SW480 (cell line): ENCODE results near the gene S100A5.
"Not testable (repeated sequence)": the region's sequence is repeated elsewhere in the genome, so short reads cannot be mapped to it uniquely, and the experiment has no call there.

Experiments used
- DNase-seq: peaks from one replicate; pipeline ENCODE4 v3.0.0-alpha.2; 2016; ENCODE audit warnings: low spot score

Gene S100A5

DNA sequence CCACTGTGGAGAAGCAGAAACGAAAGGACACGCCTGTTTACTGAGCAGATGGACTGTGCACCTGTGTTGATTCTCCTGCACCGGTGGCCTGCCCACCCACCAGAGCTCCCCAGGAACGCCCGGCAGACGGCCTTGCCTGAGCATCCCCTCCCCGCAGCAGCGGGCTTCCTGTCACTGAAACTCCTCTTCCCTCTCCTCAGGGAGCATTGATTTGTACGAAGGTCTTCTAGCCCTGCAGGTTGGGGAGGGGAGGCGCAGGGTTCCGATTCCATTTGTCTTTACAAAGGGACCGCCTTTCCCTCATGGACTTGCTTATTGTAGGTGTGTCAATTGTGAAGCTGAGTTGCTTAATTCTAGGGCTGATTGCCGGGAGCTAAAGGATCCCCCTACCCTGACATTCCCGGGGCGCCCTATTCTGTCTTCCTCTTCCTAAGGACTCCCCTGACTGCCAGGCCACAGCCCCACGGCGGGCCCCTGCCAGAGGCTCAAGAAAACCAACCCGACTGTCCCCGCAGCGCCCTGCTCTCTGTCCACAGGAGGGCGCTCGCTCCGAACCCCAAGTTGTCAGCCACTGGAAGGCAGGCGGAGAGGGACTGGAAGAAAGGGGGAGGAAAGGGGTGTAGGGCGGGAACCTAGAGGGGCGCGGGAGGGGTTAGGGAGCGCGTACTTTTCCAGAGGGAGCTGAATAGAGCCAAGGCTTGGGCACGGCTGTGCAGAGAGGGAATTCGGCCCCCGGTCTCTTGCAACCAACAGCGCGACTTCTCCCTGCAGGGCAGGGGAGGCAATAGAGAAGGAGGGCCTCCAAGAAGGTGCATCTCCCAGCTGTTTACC, 7.8 kb downstream of the S100A5 start:
- DNase-seq = peak; percentile 87

DNA sequence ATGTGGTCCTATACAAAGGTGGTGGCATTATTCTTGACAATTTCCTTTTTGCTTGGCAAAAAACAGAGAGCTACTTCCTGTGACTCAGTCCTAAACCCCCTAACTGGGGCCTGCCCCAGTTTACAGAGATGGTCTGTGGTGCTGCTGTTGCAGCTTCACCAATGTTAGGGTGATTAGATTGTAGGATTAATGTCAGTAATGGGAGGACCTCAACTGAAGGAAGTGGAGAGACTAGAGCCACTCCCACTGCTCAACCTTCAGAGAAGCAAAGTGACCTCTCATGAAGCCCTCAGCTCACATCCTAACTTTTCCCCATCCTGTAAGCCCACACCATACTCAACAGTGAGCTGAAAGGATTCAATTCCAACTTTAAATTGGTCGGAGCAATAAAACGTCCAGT, 8.6 kb downstream of the S100A5 start:
- no peak for DNase-seq

DNA sequence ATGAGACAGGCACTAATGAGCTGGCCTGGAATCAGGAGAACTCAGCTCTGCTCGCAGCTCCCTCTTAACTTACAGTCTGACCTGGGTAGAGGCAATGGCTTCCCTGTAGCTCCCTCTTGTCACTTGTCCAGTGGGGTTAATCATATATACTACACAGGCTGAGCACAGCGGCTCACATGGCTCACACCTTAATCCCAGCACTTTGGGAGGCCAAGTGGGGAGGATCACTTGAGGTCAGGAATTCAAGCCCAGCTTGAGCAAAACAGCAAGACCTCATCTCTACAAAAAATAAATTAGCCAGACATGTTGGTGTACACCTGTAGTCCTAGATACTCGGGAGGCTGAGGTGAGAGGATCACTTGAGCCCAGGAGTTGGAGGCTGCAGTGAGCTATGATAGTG, 9.1 kb downstream of the S100A5 start:
- no peak for DNase-seq

DNA sequence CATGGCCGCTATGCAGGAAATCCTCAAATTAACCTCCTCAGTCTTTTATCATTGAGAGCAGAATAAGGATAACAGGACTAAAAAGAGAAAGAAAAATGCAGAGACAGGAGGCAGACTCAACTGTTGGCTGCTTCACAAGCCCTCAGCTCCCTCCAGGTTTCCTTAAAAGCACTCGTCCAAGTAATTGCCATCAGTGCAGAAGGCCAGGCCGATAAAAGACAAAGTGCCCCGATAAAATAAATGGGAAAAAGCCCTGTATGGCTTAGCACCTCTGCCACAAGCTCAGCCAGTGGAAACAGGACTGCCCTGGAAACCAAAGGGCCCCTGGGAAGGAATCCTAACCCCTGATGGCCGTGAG, 13.1 kb downstream of the S100A5 start:
- no peak for DNase-seq

DNA sequence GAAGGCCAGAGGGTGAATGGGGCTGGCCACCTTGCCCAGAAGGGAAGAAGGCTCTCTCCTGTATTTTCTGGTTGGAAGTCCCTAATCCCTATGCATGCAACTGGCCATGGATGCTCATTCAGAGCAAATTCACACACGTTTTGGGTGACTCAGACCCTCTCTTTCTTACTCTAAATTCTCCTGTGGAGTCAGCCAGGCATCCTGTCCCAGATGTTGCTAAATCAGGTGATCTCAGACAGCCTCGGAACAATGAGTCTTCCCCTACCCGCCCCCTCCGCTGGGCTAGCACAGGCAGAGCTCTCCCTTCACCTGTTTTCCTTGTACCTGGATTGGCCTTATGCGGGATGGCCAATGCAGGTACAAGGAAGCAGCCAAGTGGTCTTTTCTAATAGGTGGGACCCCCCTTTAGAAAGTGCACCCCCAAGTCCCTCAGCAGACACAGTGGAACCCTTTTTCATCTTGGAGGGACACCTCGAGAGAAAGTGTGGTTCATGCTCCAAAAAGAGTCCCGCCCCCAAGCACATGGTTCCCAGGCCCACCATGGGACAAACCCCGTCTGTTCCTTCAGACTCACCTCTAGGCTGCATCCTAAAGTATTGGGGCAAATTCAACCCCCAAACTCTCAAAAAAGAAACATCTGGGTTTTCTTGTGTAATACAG, 13.6 kb downstream of the S100A5 start:
- DNase-seq = no peak

DNA sequence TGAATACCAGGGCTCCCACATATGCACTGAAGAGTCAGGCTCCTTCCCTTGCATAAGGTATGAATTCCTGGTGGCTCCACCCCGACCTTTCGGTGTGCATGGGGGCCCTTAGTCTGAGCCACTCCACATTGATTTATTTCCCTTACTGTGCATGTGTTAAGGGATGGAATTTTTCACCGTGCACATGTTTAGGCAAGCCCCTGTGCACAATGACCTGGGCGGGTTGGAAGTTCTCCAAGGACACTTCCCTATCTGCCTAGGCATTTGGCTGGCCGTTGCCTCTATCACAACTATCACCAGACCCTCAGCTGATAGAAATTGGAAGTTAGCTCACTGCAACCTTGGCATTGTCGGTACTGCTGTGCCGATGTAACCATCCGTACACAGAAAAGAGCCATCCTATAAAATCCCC, 14.6 kb downstream of the S100A5 start:
- no peak for DNase-seq

DNA sequence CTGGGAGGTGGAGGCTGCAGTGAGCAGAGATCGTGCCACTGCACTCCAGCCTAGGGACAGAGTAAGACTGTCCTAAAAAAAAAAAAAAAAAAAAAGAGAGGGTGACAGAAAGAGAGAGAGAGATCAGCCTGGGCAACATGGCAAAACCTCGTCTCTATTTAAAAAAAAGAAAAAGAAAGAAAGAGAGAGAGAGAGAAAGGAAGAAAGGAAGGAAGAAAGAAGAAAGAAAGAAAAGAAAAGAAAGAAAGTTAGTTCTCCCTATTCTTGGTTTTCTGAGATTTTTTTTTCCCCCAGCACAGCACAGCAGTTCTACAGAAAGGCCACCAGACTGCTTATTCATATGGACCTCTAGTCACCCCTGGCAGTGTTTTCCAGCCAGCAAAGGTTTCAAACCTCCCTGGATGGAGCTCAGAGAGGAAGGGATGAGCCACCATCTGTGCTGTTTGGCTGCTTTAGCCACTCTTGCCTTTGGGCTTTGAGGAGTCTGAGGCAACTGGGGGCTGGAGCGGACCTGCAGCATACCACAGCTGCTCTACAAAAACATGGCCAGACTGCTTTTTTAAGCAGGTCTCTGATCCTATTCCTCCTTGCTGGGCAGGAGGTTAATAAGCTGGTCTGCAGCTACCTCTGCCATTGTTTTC, 15.5 kb downstream of the S100A5 start:
- DNase-seq = no peak

DNA sequence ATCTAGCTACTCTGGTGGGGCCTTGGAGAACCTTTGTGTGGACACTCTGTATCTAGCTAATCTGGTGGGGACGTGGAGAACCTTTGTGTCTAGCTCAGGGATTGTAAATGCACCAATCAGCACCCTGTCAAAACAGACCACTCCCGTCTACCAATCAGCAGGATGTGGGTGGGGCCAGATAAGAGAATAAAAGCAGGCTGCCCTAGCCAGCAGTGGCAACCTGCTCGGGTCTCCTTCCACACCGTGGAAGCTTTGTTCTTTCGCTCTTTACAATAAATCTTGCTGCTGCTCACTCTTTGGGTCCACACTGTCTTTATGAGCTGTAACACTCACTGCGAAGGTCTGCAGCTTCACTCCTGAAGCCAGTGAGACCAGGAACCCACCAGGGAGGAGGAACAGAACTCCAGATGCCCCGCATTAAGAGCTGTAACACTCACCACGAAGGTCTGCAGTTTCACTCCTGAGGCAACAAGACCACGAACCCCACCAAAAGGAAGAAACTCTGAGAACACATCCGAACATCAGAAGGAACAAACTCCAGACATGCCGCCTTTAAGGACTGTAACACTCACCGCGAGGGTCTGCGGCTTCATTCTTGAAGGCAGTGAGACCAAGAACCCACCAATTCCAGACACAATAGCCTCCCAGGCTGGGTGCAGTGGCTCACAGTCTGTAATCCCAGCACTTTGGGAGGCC, 18.2 kb downstream of the S100A5 start:
- not testable (repeated sequence) for DNase-seq

DNA sequence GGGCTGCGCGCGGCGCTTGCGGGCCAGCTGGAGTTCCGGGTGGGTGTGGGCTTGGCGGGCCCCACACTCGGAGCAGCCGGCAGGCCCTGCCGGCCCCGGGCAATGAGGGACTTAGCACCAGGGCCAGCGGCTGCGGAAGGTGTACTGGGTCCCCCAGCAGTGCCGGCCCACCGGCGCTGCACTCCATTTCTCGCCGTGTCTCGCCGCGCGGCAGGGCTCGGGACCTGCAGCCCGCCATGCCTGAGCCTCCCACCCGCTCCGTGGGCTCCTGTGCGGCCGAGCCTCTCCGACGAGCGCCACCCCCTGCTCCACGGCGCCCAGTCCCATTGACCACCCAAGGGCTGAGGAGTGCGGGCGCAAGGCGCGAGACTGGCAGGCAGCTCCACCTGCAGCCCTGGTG, 18.9 kb downstream of the S100A5 start:
- not testable (repeated sequence) for DNase-seq

DNA sequence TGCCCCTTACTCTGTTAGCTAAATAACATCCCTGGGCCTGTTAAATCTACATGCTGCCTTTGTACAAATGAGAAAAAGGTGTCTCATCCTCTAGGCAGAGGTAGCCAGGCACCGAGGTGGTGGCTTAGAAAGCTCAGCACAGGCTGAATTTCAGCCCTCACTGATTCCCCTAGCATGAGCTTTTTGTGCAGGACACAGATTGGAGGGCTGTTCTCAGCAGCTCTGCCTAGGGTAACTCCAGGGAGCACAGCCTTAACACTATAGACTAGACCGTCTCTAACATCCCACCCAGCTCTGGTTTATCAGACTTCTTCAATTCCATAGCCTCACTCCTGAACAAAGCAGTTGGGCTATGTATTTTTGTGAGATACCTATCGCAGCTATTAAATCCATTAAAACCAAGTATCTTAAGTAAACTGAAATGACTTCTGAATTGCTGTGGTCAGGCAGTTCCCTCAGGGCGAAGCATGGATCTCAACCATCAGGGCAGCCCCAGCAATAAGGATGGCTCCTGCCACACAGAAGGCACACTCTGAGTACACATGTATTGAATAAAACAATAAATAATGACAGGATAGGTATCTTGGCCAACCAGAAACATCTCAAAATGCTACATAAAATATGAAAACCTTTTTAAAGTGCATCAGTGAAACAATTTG, 19.8 kb downstream of the S100A5 start:
- no peak for DNase-seq

DNA sequence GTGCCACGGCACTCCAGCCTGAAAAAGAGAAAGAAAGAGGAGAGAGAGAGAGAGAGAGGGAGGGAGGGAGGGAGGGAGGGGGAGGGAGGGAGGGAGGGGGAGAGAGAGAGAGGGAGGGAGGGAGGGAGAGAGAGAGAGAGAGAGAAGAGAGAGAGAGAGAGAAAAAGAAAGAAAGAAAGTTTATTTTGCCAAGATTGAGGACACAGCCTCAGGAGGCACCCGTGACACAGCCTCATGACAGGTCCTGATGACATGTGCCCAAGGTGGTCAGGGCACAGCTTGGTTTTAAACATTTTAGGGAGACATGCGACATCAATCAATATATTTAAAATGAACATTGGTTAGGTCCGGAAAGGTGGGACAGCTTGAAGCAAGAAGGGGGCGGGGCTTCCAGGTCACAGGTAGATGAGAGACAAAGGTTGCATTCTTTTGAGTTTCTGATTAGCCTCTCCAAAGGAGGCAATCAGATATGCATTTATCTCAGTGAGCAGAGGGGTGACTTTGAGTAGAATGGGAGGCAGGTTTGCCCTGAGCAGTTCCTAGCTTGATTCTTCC, 20.5 kb downstream of the S100A5 start:
- DNase-seq = not testable (repeated sequence)

DNA sequence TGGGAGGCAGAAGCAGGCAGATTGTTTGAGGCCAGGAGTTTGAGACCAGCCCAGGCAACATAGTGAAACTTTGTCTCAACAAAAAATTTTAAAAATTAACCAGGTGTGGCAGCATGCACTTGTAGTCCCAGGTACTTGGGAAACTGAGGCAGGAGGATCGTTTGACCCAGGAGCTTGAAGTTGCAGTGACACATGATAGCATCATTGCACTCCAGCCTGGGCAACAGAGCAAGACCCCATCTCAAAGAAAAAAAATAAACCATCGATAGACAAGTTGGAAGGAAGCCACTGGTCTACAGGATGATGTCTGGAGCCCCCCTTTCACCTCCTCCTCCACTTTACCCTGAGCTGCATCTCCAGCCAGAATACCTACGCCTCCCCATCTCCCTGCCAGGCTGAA, 21.5 kb downstream of the S100A5 start:
- DNase-seq = no peak

DNA sequence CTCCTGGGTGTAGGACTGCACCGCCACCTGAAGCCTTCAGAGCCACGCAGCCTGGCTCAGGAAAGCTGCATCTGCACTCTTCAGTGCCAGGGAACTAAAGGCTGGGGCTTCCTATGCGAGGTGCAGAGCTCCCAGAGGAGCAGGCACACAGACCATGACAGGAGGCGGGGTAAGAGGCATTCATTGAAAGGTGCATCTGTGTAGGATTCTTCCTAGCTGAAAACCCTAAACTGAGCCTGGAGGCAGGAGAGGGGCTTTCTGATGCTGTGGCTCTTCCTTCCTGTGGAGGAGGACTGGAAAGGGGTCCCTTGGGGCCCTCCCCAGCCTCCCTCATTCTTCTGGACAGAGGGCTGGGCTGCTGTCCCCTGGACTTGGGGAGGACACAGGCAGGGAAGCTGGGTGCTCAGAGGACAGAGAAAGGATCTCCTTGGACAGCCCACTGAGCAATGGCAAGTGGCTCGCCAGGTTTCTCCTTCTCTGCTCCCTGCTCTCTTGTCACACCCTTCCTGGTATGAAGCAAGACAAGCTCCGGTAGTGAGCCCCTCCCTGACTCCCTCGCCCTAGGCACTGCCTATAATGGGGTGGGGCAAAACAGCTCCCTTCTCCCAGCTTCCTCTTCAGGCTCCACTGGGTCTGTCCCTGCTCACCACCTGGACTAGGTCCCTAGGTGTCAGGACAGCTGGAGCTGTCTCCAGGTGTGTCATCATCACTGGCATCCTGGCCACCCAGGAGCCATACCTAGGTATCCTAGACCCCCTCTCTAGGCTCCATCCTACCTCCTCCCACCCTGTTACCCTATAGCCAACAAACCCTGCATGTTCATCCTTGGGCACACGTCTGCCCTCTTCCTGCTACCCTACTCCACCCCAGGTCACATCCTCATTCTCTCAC, 25.0 kb downstream of the S100A5 start:
- peak; percentile 70 for DNase-seq

DNA sequence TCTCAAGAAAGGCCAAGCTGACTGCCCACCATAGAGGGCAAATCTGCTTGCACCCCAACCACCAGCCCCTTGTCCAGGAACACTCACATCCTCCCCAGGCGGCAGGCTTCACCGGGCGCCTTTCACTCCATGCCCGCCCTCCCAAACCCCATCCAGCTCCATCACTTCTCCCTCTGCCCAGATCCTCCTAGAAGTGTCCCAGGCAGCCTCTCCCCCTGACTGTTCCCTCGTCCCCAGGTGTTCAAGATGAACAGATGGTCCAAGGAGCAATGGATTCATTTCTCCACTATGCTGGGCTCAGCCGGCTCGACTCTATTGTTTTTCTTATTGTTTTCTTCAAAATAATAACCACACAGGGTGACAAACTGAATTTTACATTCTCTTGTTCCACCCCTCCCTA, 27.1 kb downstream of the S100A5 start:
- no peak for DNase-seq

DNA sequence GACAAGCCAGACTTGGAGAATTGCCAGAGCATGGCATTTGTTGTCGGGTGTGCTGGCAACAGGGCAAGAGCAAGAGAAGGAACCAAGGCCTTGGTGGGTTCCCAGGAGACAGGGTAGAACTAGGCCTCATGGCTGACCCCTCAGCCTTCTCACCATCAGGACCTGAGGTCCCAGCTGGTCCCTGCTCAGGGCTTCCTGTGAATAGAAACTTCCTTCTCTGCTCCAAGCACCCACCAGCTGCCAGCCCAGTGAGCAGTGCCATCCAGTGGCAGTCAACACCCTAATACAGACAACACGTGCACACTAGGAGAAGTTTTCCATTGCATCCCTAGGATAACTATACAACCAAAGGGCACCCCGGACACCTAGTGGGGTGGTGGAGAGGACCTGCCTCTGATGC, 27.7 kb downstream of the S100A5 start:
- peak; percentile 62 for DNase-seq

DNA sequence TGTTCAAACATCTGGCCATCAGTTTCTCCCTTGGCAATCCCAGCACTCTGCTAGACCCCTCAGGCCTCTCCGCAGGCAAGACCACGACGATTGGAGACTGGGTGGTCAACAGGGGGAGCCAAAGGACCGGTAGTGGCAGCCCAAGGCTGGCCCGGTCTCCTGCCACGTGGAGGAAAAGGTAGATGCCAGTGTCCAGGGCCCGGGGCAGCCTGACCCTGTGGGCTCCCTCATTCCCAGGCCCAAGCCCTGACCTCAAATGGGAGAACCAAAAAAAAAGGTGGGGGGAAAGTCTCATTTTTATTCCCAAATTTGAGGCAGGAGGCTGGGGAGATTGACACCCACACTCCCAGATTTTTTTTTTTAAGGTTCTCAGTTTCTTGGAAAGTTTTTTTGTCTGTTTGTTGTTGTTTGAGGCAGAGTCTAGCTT, 29.7 kb downstream of the S100A5 start:
- peak; percentile 85 for DNase-seq

DNA sequence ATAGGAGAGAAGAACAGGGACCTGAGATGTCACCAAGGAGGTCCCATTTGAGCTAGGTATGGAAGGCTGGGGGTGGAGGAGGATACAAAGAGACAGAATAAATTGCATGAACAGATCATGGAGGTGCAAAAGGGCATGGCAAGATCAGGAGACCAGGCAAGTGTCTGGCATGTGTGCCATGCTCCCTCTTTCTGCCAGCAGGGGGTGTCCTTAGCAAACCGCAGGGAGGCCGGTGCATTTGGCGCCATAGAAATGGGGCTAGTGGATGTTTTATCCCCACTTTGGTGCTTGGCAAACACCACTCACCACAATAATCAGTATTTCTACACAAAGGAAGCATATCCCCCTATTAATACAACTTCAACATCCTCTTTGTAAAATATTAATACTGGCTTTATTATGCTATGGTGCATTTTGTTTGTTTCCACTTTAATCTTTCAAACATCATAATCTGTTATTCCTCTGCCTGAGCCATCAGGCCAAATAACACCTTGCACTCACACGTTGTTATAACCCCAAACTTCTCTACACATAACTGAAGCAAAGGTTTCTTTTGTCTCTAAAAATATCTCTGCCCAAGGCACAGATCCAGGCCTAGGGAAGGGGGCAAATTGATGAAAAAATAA, 30.9 kb downstream of the S100A5 start:
- peak; percentile 39 for DNase-seq

DNA sequence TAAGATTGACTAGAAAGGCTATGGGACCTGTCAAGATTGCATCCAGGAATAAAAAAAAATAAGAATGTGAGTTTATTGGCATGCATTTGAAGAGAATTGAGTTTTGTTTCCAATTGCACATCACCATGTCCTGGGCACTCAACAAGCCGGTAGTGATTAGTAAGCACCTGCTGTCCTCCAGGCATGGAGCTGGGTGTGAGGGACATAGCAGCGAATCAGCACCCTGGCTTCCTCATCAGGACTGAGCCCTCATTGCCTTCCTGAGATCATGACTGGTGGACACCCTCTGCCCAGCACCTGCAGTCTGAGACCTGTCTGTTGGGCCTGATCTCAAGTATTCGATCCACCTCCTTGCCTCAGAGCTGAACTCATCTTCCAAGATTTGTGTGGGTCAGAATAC, 31.7 kb downstream of the S100A5 start:
- no peak for DNase-seq

DNA sequence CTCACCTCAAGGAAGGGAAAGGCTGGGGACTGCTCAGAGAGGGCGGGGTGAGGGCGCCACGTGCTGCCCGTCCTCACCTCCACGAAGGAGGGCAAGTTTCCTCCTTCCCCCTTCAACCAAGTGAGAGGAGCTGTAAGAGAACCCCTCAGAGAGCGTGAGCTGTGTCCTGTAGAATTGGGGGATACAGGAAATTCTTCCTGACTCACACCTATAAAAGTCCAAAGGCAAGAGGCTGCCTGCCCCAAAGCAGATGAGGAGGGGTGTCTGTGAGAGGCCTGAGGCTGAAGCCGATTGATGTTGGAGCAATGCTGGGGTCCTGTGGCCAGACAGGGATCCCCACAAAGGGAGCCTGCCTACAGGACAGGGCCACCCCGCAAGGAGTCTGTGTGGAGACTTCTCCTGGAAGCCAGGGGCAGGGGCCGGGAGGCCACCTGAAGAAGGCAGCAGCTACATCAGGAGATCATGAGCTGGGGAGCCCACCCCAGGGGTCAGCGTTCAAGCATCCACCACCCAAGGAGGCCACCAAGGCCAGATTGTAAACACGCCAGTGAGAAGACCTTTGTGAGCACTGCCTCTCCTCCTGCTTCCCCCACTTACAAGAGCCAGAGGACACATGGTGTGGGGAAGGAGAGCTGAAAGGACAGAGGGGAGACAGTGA, 32.7 kb downstream of the S100A5 start:
- DNase-seq = no peak
